Measurements from ENCODE around the gene PPP1R18.
A peak's percentile ranks its signal among the peaks of the same experiment; 100 is the strongest.
"Not testable (repeated sequence)": the region's sequence is repeated elsewhere in the genome, so short reads cannot be mapped to it uniquely, and the experiment has no call there.

The PPP1R18 gene

GRCh38 chr6:30719791-30720737 is 33.6 kb upstream of the PPP1R18 start, which contains the start of gene TUBB:
TUBB (plus strand) TSS chr6:30720352; CDS start chr6:30720507, 155 bp downstream.
- peak; percentile 99 for DNase-seq

GRCh38 chr6:30719356-30719755 is 32.9 kb upstream of the PPP1R18 start:
- DNase-seq: peak; percentile 53

- not testable (repeated sequence) for DNase-seq
These were observed 31.6 kb upstream of the PPP1R18 start for GRCh38 chr6:30717845-30718720.

- peak; percentile 100 for DNase-seq
These were observed 30.8 kb upstream of the PPP1R18 start, which contains the start of gene MDC1 for GRCh38 chr6:30717129-30717844. MDC1 (minus strand) TSS chr6:30717281; CDS start chr6:30715175, 2,106 bp downstream.

- DNase-seq: no peak
These were observed 30.4 kb upstream of the PPP1R18 start for GRCh38 chr6:30716879-30717128.

GRCh38 chr6:30714263-30714662 is 27.8 kb upstream of the PPP1R18 start:
- no peak for DNase-seq

GRCh38 chr6:30712441-30712945 is 26.0 kb upstream of the PPP1R18 start:
- DNase-seq: no peak

GRCh38 chr6:30711758-30712380 is 25.4 kb upstream of the PPP1R18 start:
- no peak for DNase-seq

GRCh38 chr6:30709101-30709868 is 22.8 kb upstream of the PPP1R18 start:
- DNase-seq: no peak

- peak; percentile 91 for DNase-seq
These were observed 20.9 kb upstream of the PPP1R18 start for GRCh38 chr6:30707281-30707850.

- DNase-seq: no peak
These were observed 19.2 kb upstream of the PPP1R18 start for GRCh38 chr6:30705620-30706019.

- DNase-seq: no peak
These were observed 17.4 kb upstream of the PPP1R18 start for GRCh38 chr6:30703821-30704220.

- no peak for DNase-seq
These were observed 16.6 kb upstream of the PPP1R18 start for GRCh38 chr6:30703011-30703410.

GRCh38 chr6:30700340-30700739 is 13.9 kb upstream of the PPP1R18 start:
- no peak for DNase-seq

- DNase-seq: no peak
These were observed 10.0 kb upstream of the PPP1R18 start for GRCh38 chr6:30696432-30696831.

GRCh38 chr6:30691208-30691847 is 4.9 kb upstream of the PPP1R18 start:
- DNase-seq: no peak

GRCh38 chr6:30690403-30691207 is 4.2 kb upstream of the PPP1R18 start, which contains the start of gene NRM:
NRM (minus strand) TSS chr6:30690984; CDS start chr6:30690974, 10 bp downstream.
- peak; percentile 95 for DNase-seq

GRCh38 chr6:30689985-30690384 is 3.5 kb upstream of the PPP1R18 start:
- DNase-seq: no peak

GRCh38 chr6:30689022-30689865 is 2.8 kb upstream of the PPP1R18 start:
- DNase-seq: no peak

Data from DMS53 (cell line).